K562 (cell line): ENCODE measurements around the gene CUTA. TPM values are rescaled to one million over a fixed set of nuclear protein-coding genes. Genes with fewer than 3 reads are reported as not detected.

Source experiments
- BCLAF1 ChIP-seq, 2 experiments: fragments of 450-650 bp in 1 of 2; IDR thresholded peaks; 2 replicates each; pipeline ENCODE4 v1.6.1; 2011 to 2017; ENCODE audit warnings: low read depth in 2 of 2, antibody characterized with exemption in 1 of 2, borderline replicate concordance in 1 of 2, low read length in 1 of 2, mild to moderate bottlenecking in 1 of 2, mixed read lengths in 1 of 2; ENCODE audit not compliant: control insufficient read depth in 1 of 2
- CBX2 ChIP-seq: fragments of 200-600 bp; sonication (generic); IDR thresholded peaks from one replicate; pipeline ENCODE4 v1.6.1; 2012; ENCODE audit warnings: mild to moderate bottlenecking, low read length, inconsistent platforms; ENCODE audit not compliant: insufficient read depth, poor library complexity, severe bottlenecking
- HCFC1 ChIP-seq: IDR thresholded peaks from 2 replicates; pipeline ENCODE4 v1.6.1; 2012; ENCODE audit warnings: low read depth, low read length, improper control_type of control experiment
- HES1 ChIP-seq: fragments of 450-650 bp; IDR thresholded peaks from 2 replicates; pipeline ENCODE4 v1.6.1; 2016; ENCODE audit warnings: low read depth, mild to moderate bottlenecking, moderate library complexity
- KDM1A ChIP-seq, 2 experiments: fragments of 450-650 bp; IDR thresholded peaks; 2 replicates each; pipeline ENCODE4 v1.6.1; 2016; ENCODE audit warnings: mild to moderate bottlenecking in 2 of 2
- L3MBTL2 ChIP-seq: fragments of 450-650 bp; IDR thresholded peaks from 2 replicates; pipeline ENCODE4 v1.6.1; 2016; ENCODE audit warnings: mild to moderate bottlenecking, moderate library complexity
- LARP7 ChIP-seq: fragments of 450-650 bp; IDR thresholded peaks from 2 replicates; pipeline ENCODE4 v1.6.1; 2016
- MYC ChIP-seq, 2 experiments: fragments of 250-450 bp in 1 of 2; sonication (Bioruptor Pico) in 1 of 2; IDR thresholded peaks; 2 replicates each; pipeline versions ENCODE4 v1.5.1 to v1.6.1; 2012 to 2021; ENCODE audit warnings: low read depth in 2 of 2, borderline replicate concordance in 1 of 2, improper control_type of control experiment in 1 of 2, low read length in 1 of 2, mild to moderate bottlenecking in 1 of 2, moderate library complexity in 1 of 2
- POLR2G ChIP-seq: fragments of 200-400 bp; formaldehyde crosslinking; IDR thresholded peaks from 2 replicates; pipeline ENCODE4 v1.6.1; 2017; ENCODE audit warnings: low read depth, mild to moderate bottlenecking, antibody characterized with exemption, low read length, moderate library complexity
- RAD21 ChIP-seq, 2 experiments: fragments of 250-450 bp in 1 of 2; fragments of 450-650 bp in 1 of 2; sonication (Bioruptor Pico) in 1 of 2; formaldehyde crosslinking in 1 of 2; IDR thresholded peaks in 1 of 2; conservative IDR thresholded peaks in 1 of 2; 2 replicates each; pipeline versions ENCODE4 v1.4.0 to v1.8.0; 2020 to 2022; ENCODE audit warnings: mild to moderate bottlenecking in 2 of 2, moderate library complexity in 1 of 2
- SAFB2 ChIP-seq: fragments of 200-400 bp; formaldehyde crosslinking; IDR thresholded peaks from 2 replicates; pipeline ENCODE4 v1.6.1; 2018; ENCODE audit warnings: borderline replicate concordance, low read length, low read depth, moderate library complexity; ENCODE audit not compliant: severe bottlenecking
- SIX5 ChIP-seq, 2 experiments: IDR thresholded peaks; 2 replicates each; pipeline ENCODE4 v1.6.1; 2011; ENCODE audit warnings: low read length in 2 of 2, borderline replicate concordance in 1 of 2, low read depth in 1 of 2, mild to moderate bottlenecking in 1 of 2, moderate library complexity in 1 of 2; ENCODE audit not compliant: insufficient read depth in 1 of 2
- TBP ChIP-seq: optimal IDR thresholded peaks from 2 replicates; pipeline ENCODE3; 2011; ENCODE audit warnings: low read depth, low read length, improper control_type of control experiment
- TEAD2 ChIP-seq: fragments of 450-650 bp; IDR thresholded peaks from 2 replicates; pipeline ENCODE4 v1.6.1; 2016; ENCODE audit warnings: missing genetic modification characterization, control low read depth, missing compliant biosample characterization
- TOE1 ChIP-seq, 2 experiments: fragments of 450-650 bp in 1 of 2; sonication (generic) in 1 of 2; formaldehyde crosslinking in 1 of 2; IDR thresholded peaks; 2 replicates each; pipeline versions ENCODE4 v1.7.1 to v1.8.0; 2016 to 2022; ENCODE audit warnings: borderline replicate concordance in 2 of 2, mild to moderate bottlenecking in 2 of 2, antibody characterized with exemption in 1 of 2, inconsistent platforms in 1 of 2, low read depth in 1 of 2, missing genetic modification reagents in 1 of 2, moderate library complexity in 1 of 2
- ZBTB1 ChIP-seq: sonication (generic); formaldehyde crosslinking; IDR thresholded peaks from 2 replicates; pipeline ENCODE4 v1.8.1; 2023; ENCODE audit warnings: missing genetic modification reagents, low read depth, mild to moderate bottlenecking, borderline replicate concordance
- ZBTB8A ChIP-seq: fragments of 450-650 bp; IDR thresholded peaks from 2 replicates; pipeline ENCODE4 v1.6.1; 2018; ENCODE audit warnings: mild to moderate bottlenecking, moderate library complexity; ENCODE audit not compliant: partially characterized antibody
- ZNF282 ChIP-seq: sonication (generic); formaldehyde crosslinking; IDR thresholded peaks from 2 replicates; pipeline ENCODE4 v1.8.1; 2023; ENCODE audit warnings: missing genetic modification reagents
- ZNF311 ChIP-seq: fragments of 250-450 bp; sonication (Bioruptor Pico); IDR thresholded peaks from 2 replicates; pipeline ENCODE4 v1.4.0; 2020; ENCODE audit warnings: mild to moderate bottlenecking, moderate library complexity
- ZNF696 ChIP-seq: fragments of 250-450 bp; sonication (Bioruptor Pico); conservative IDR thresholded peaks from 2 replicates; pipeline ENCODE4 v1.4.0; 2020; ENCODE audit warnings: mild to moderate bottlenecking, moderate library complexity
- ZNF764 ChIP-seq: fragments of 250-450 bp; sonication (Bioruptor Pico); IDR thresholded peaks from 2 replicates; pipeline ENCODE4 v1.4.0; 2020; ENCODE audit warnings: low read depth, mild to moderate bottlenecking, moderate library complexity
- ZNF778 ChIP-seq: fragments of 450-650 bp; formaldehyde crosslinking; IDR thresholded peaks from 2 replicates; pipeline ENCODE4 v1.4.0; 2020; ENCODE audit warnings: mild to moderate bottlenecking, moderate library complexity
- ZNF780A ChIP-seq: fragments of 250-450 bp; sonication (Bioruptor Pico); IDR thresholded peaks from 2 replicates; pipeline ENCODE4 v1.5.0; 2021; ENCODE audit warnings: mild to moderate bottlenecking
- polyA plus RNA-seq, 8 experiments: library from polyadenylated mRNA; depleted of rRNA in 4 of 8; stranded (reverse) in 5 of 8; unstranded in 3 of 8; fragments of >200 nt; fragmentation: Nextera tagmentation in 2 of 8; fragmentation: Illumina TruSeq in 1 of 8; extraction: Ambion mirVana in 2 of 8; extraction: Trizol in 1 of 8; gene quantifications; 2 replicates each; pipeline versions ENCODE4 v1.2.1 to v1.2.3, GENCODE V29; 2011 to 2014; ENCODE audit warnings: inconsistent platforms in 1 of 8, missing spikeins in 1 of 8
- total RNA-seq, 7 experiments: library from RNA; depleted of rRNA in 6 of 7; stranded (reverse); fragments of >200 nt in 6 of 7; fragmentation: Illumina TruSeq in 2 of 7; extraction: Trizol in 2 of 7; gene quantifications; 2 replicates each; pipeline versions ENCODE4 v1.2.1 to v1.2.3, GENCODE V29; 2011 to 2021; ENCODE audit warnings: low replicate concordance in 1 of 7

Gene CUTA
- total and polyA plus RNA-seq, 9 of the 15 experiments (the other 6 are each of a cell fraction or from before 2014, with no cell fraction given) = 166 to 682 (median 310) TPM

- no peak for TF ChIP-seq HES1
- TF ChIP-seq POLR2G = peak; percentile 86
- TF ChIP-seq TOE1 (IDR thresholded peaks at IDR 0.05; ENCODE audit: borderline replicate concordance) = no peak; the same call in 1 of the 2 replicates
- no peak; the same call in 1 of the 2 replicates for TF ChIP-seq TOE1 (CRISPR knock-in tag; IDR thresholded peaks at IDR 0.05; ENCODE audit: borderline replicate concordance, low read depth)
- no peak for TF ChIP-seq SAFB2
- TF ChIP-seq ZNF780A (CRISPR knock-in tag) = no peak
- TF ChIP-seq HCFC1 = peak; percentile 63
- TF ChIP-seq MYC (IDR thresholded peaks at IDR 0.05; ENCODE audit: low read depth, low read length) = peak; percentile 97
- TF ChIP-seq MYC (CRISPR knock-in tag; IDR thresholded peaks at IDR 0.05; ENCODE audit: borderline replicate concordance, low read depth) = no peak
- TF ChIP-seq ZNF778 (CRISPR knock-in tag) = no peak
- TF ChIP-seq SIX5 (IDR thresholded peaks at IDR 0.05; ENCODE audit: borderline replicate concordance in 1 of 2, insufficient read depth in 1 of 2, low read depth in 1 of 2, low read length in 2 of 2) = no peak
- TF ChIP-seq RAD21 (CRISPR knock-in tag; conservative IDR thresholded peaks at IDR 0.05 in 1 of 2, IDR thresholded peaks at IDR 0.05 in 1 of 2) = peak; percentile 74 to 79
- TF ChIP-seq ZNF764 (CRISPR knock-in tag) = no peak
- no peak for TF ChIP-seq BCLAF1 (IDR thresholded peaks at IDR 0.05; ENCODE audit: borderline replicate concordance in 1 of 2, control insufficient read depth in 1 of 2, low read depth in 2 of 2, low read length in 1 of 2)
- TF ChIP-seq L3MBTL2 = peak; percentile 80
- TF ChIP-seq LARP7 = no peak
- TF ChIP-seq ZNF311 = no peak
- no peak for TF ChIP-seq CBX2
- TF ChIP-seq ZBTB8A = no peak
- no peak for TF ChIP-seq ZNF696 (CRISPR knock-in tag)
- no peak for TF ChIP-seq ZNF282
- TF ChIP-seq KDM1A (IDR thresholded peaks at IDR 0.05) = peak; percentile 25 to 31; a peak in 2 of 4 replicates
- TF ChIP-seq ZBTB1 (CRISPR knock-in tag) = no peak; the same call in 1 of the 2 replicates
- no peak for TF ChIP-seq TBP
- no peak for TF ChIP-seq TEAD2 (tag)
These were observed 8.0 kb upstream of the CUTA start (continued) for GRCh38 chr6:33425668-33426577.
